ENCODE measurements around the gene H19.

Gene H19

GRCh38 chr11:1959786-1960185 lies 37.9 kb downstream of the H19 start:
- H3K4me3 ChIP-seq (ENCODE audit: low read depth, low read length) = no peak overlapping the region
- no peak for TF ChIP-seq CTCF (IDR thresholded peaks at IDR 0.05; ENCODE audit: low read depth, low read length)
- in situ Hi-C loops (cut with HindIII; ENCODE audit: low sequenced_read_pairs) = no loop called here
- DNase-seq (ENCODE audit: low read depth, low spot score) = no peak

- in situ Hi-C loops (cut with HindIII; ENCODE audit: low sequenced_read_pairs) = no loop called here
- no peak for DNase-seq (ENCODE audit: low read depth, low spot score)
- H3K4me3 ChIP-seq (ENCODE audit: low read depth, low read length) = no peak overlapping the region
- no peak for TF ChIP-seq CTCF (IDR thresholded peaks at IDR 0.05; ENCODE audit: low read depth, low read length)
Measured at GRCh38 chr11:1958367-1958766, 39.3 kb downstream of the H19 start.

- in situ Hi-C loops (cut with HindIII; ENCODE audit: low sequenced_read_pairs) = no loop called here
- TF ChIP-seq CTCF (IDR thresholded peaks at IDR 0.05; ENCODE audit: low read depth, low read length) = no peak
- DNase-seq (ENCODE audit: low read depth, low spot score) = no peak
Measured at GRCh38 chr11:1953489-1954266, 44.0 kb downstream of the H19 start.

GRCh38 chr11:1952806-1953482 lies 44.7 kb downstream of the H19 start:
- H3K4me3 ChIP-seq (ENCODE audit: low read depth, low read length) = no peak overlapping the region
- in situ Hi-C loops (cut with HindIII; ENCODE audit: low sequenced_read_pairs) = no loop called here
- no peak for DNase-seq (ENCODE audit: low read depth, low spot score)
- TF ChIP-seq CTCF (IDR thresholded peaks at IDR 0.05; ENCODE audit: low read depth, low read length) = no peak

More at GRCh38 chr11:1953489-1954266, 44.0 kb downstream of the H19 start:
- H3K4me3 ChIP-seq (ENCODE audit: low read depth, low read length) = no peak overlapping the region

- in situ Hi-C loops (cut with HindIII; ENCODE audit: low sequenced_read_pairs) = no loop called here
- TF ChIP-seq CTCF (IDR thresholded peaks at IDR 0.05; ENCODE audit: low read depth, low read length) = no peak
- no peak overlapping the region for H3K4me3 ChIP-seq (ENCODE audit: low read depth, low read length)
- no peak for DNase-seq (ENCODE audit: low read depth, low spot score)
Measured at GRCh38 chr11:1949922-1950321, 47.7 kb downstream of the H19 start.

GRCh38 chr11:1949302-1949701 lies 48.3 kb downstream of the H19 start:
- in situ Hi-C loops (cut with HindIII; ENCODE audit: low sequenced_read_pairs) = no loop called here

More at GRCh38 chr11:1949302-1949701, 48.3 kb downstream of the H19 start:
- TF ChIP-seq CTCF (IDR thresholded peaks at IDR 0.05; ENCODE audit: low read depth, low read length) = no peak
- no peak for DNase-seq (ENCODE audit: low read depth, low spot score)
- H3K4me3 ChIP-seq (ENCODE audit: low read depth, low read length) = no peak overlapping the region

Measured in astrocyte of the spinal cord (primary cell).